ENCODE measurements around the gene XIAP. TPM values are rescaled to one million over a fixed set of nuclear protein-coding genes. Genes with fewer than 3 reads are reported as not detected.
"Not testable (repeated sequence)": the region's sequence is repeated elsewhere in the genome, so short reads cannot be mapped to it uniquely, and the experiment has no call there.

XIAP gene
- total and polyA plus RNA-seq, 4 donors = 8.5 to 58.6 (median 35.8) TPM

GRCh38 chrX:123924186-123924585, 64.3 kb downstream of the XIAP start:
- TF ChIP-seq CTCF (IDR thresholded peaks at IDR 0.05; ENCODE audit: control extremely low read depth, extremely low read depth) = no peak
- Histone ChIP-seq H3K9ac (ENCODE audit: insufficient read depth in 1 of 2, low read length in 2 of 2) (no peak overlapping the region), H3K27me3 (ENCODE audit: control insufficient read depth in 3 of 3, insufficient read depth in 3 of 3, low read length in 2 of 3) (no peaks in the 10 kb centered on the region), H3K4me3 (no peak overlapping the region), H3K4me1 (ENCODE audit: control insufficient read depth in 5 of 5, insufficient read depth in 5 of 5, low read length in 5 of 5) (no peaks in the 10 kb centered on the region), H3K36me3 (ENCODE audit: control insufficient read depth in 4 of 4, insufficient read depth in 4 of 4, low read length in 4 of 4) (no peaks in the 10 kb centered on the region), H3K9me3 (ENCODE audit: control insufficient read depth in 4 of 4, insufficient read depth in 3 of 4, low read length in 3 of 4) (no peaks in the 10 kb centered on the region), H3K27ac (ENCODE audit: low read depth in 1 of 2, low read length in 1 of 2) (no peak overlapping the region)
- ATAC-seq (ENCODE audit: insufficient read depth, low FRiP score) (no peak), DNase-seq (no peak)
- 17 to 49% methylated on average over 1 of the region's 1 CpG for WGBS, 2 donors

- H3K9me3 ChIP-seq (ENCODE audit: control insufficient read depth in 4 of 4, insufficient read depth in 3 of 4, low read length in 3 of 4) = no peaks in the 10 kb centered on the region
- ATAC-seq (ENCODE audit: insufficient read depth, low FRiP score) (no peak), DNase-seq (no peak)
- H3K4me1 ChIP-seq (ENCODE audit: control insufficient read depth in 5 of 5, insufficient read depth in 5 of 5, low read length in 5 of 5) = no peaks in the 10 kb centered on the region
- 61 to 93% methylated on average over 2 of the region's 2 CpGs for WGBS, 2 donors
- no peaks in the 10 kb centered on the region for H3K27me3 ChIP-seq (ENCODE audit: control insufficient read depth in 3 of 3, insufficient read depth in 3 of 3, low read length in 2 of 3)
- H3K4me3 ChIP-seq = no peak overlapping the region
- TF ChIP-seq CTCF (IDR thresholded peaks at IDR 0.05; ENCODE audit: control extremely low read depth, extremely low read depth) = no peak
- no peak overlapping the region for H3K27ac ChIP-seq (ENCODE audit: low read depth in 1 of 2, low read length in 1 of 2)
- no peaks in the 10 kb centered on the region for H3K36me3 ChIP-seq (ENCODE audit: control insufficient read depth in 4 of 4, insufficient read depth in 4 of 4, low read length in 4 of 4)
- no peak overlapping the region for H3K9ac ChIP-seq (ENCODE audit: insufficient read depth in 1 of 2, low read length in 2 of 2)
These were observed 68.0 kb downstream of the XIAP start for GRCh38 chrX:123927845-123928244.

- H3K27me3 ChIP-seq (ENCODE audit: control insufficient read depth in 3 of 3, insufficient read depth in 3 of 3, low read length in 2 of 3); H3K4me3 ChIP-seq; DNase-seq; H3K36me3 ChIP-seq (ENCODE audit: control insufficient read depth in 4 of 4, insufficient read depth in 4 of 4, low read length in 4 of 4); H3K9me3 ChIP-seq (ENCODE audit: control insufficient read depth in 4 of 4, insufficient read depth in 3 of 4, low read length in 3 of 4); H3K27ac ChIP-seq (ENCODE audit: low read depth in 1 of 2, low read length in 1 of 2); H3K4me1 ChIP-seq (ENCODE audit: control insufficient read depth in 5 of 5, insufficient read depth in 5 of 5, low read length in 5 of 5); ATAC-seq (ENCODE audit: insufficient read depth, low FRiP score); H3K9ac ChIP-seq (ENCODE audit: insufficient read depth in 1 of 2, low read length in 2 of 2): not testable (repeated sequence)
- 60 to 80% methylated on average over 2 of the region's 2 CpGs for WGBS, 2 donors
These were observed 72.2 kb downstream of the XIAP start for GRCh38 chrX:123932055-123932454.

GRCh38 chrX:123943074-123943473, 83.2 kb downstream of the XIAP start:
- TF ChIP-seq CTCF (IDR thresholded peaks at IDR 0.05; ENCODE audit: control extremely low read depth, extremely low read depth) = no peak

More at GRCh38 chrX:123943074-123943473, 83.2 kb downstream of the XIAP start:
- H3K27me3 ChIP-seq (ENCODE audit: control insufficient read depth in 3 of 3, insufficient read depth in 3 of 3, low read length in 2 of 3) = no peaks in the 10 kb centered on the region
- H3K9me3 ChIP-seq (ENCODE audit: control insufficient read depth in 4 of 4, insufficient read depth in 3 of 4, low read length in 3 of 4) = no peaks in the 10 kb centered on the region
- DNase-seq = no peak
- WGBS, 2 donors = 55 to 88% methylated on average over 1 of the region's 1 CpG
- no peak for ATAC-seq (ENCODE audit: insufficient read depth, low FRiP score)
- no peaks in the 10 kb centered on the region for H3K36me3 ChIP-seq (ENCODE audit: control insufficient read depth in 4 of 4, insufficient read depth in 4 of 4, low read length in 4 of 4)
- no peaks in the 10 kb centered on the region for H3K4me1 ChIP-seq (ENCODE audit: control insufficient read depth in 5 of 5, insufficient read depth in 5 of 5, low read length in 5 of 5)
- H3K4me3 ChIP-seq = no peak overlapping the region
- H3K27ac ChIP-seq (ENCODE audit: low read depth in 1 of 2, low read length in 1 of 2) = no peak overlapping the region
- no peak overlapping the region for H3K9ac ChIP-seq (ENCODE audit: insufficient read depth in 1 of 2, low read length in 2 of 2)

Data from lung (tissue), 12 donors.